Hepatic stellate cell (primary cell): ENCODE results near the gene FGFR1OP2.
"Not testable (repeated sequence)": the region's sequence is repeated elsewhere in the genome, so short reads cannot be mapped to it uniquely, and the experiment has no call there.

Source experiments
- DNase-seq: peaks from one replicate; pipeline ENCODE4 v3.0.0; 2011; ENCODE audit warnings: low spot score

The FGFR1OP2 gene

GRCh38 chr12:26937863-26938700 lies at the start of gene FGFR1OP2, which contains the start of gene INTS13:
Gene FGFR1OP2 (plus strand): TSS chr12:26938470. CDS start chr12:26954159, 15,689 bp downstream.
Gene INTS13 (minus strand): TSS chr12:26937981. CDS start chr12:26936803, 1,178 bp downstream.
- peak; percentile 93 for DNase-seq

- no peak for DNase-seq
Measured at GRCh38 chr12:26890784-26891183, 47.5 kb upstream of the FGFR1OP2 start.

- DNase-seq: no peak
Measured at GRCh38 chr12:26891704-26892103, 46.6 kb upstream of the FGFR1OP2 start.

GRCh38 chr12:26895672-26896071 lies 42.6 kb upstream of the FGFR1OP2 start:
- no peak for DNase-seq

GRCh38 chr12:26896913-26897312 lies 41.4 kb upstream of the FGFR1OP2 start:
- no peak for DNase-seq

GRCh38 chr12:26903396-26903795 lies 34.9 kb upstream of the FGFR1OP2 start:
- not testable (repeated sequence) for DNase-seq

- DNase-seq: no peak
Measured at GRCh38 chr12:26906024-26906423, 32.2 kb upstream of the FGFR1OP2 start.

- DNase-seq: no peak
Measured at GRCh38 chr12:26906704-26907103, 31.6 kb upstream of the FGFR1OP2 start.

- no peak for DNase-seq
Measured at GRCh38 chr12:26918321-26919215, 19.7 kb upstream of the FGFR1OP2 start.

GRCh38 chr12:26919216-26919555 lies 19.1 kb upstream of the FGFR1OP2 start:
- DNase-seq: no peak

- no peak for DNase-seq
Measured at GRCh38 chr12:26921886-26922285, 16.4 kb upstream of the FGFR1OP2 start.

- no peak for DNase-seq
Measured at GRCh38 chr12:26928661-26929060, 9.6 kb upstream of the FGFR1OP2 start.

GRCh38 chr12:26929590-26929989 lies 8.7 kb upstream of the FGFR1OP2 start:
- DNase-seq: no peak

- no peak for DNase-seq
Measured at GRCh38 chr12:26935636-26936378, 2.5 kb upstream of the FGFR1OP2 start.

- DNase-seq: no peak
Measured at GRCh38 chr12:26936559-26937442, 1.5 kb upstream of the FGFR1OP2 start.

GRCh38 chr12:26937443-26937862 lies 817 bp upstream of the FGFR1OP2 start:
- no peak for DNase-seq

- DNase-seq: peak; percentile 27
Measured at GRCh38 chr12:26938701-26939062, 412 bp downstream of the FGFR1OP2 start.

GRCh38 chr12:26939192-26939832 lies 1.0 kb downstream of the FGFR1OP2 start:
- no peak for DNase-seq

GRCh38 chr12:26939953-26940352 lies 1.7 kb downstream of the FGFR1OP2 start:
- DNase-seq: no peak

GRCh38 chr12:26940516-26941214 lies 2.4 kb downstream of the FGFR1OP2 start:
- no peak for DNase-seq
